Trophoblast cell (in vitro differentiated cells and primary cell): Measurements from ENCODE around the gene SLC7A6OS.

Source experiments
- DNase-seq, 2 donors: peaks; one replicate each; pipeline ENCODE4 v3.0.0-alpha.2; 2016
- H2AFZ ChIP-seq: 2 replicates; pipeline ENCODE4 v1.6.1; 2013; ENCODE audit warnings: low read length, moderate library complexity, mild to moderate bottlenecking; ENCODE audit not compliant: insufficient read depth, poor library complexity
- H2AK5ac ChIP-seq: 2 replicates; pipeline ENCODE4 v1.6.1; 2013; ENCODE audit warnings: mild to moderate bottlenecking, low read length
- H2BK120ac ChIP-seq: 2 replicates; pipeline ENCODE4 v1.6.1; 2013; ENCODE audit warnings: low read length, mild to moderate bottlenecking, moderate library complexity; ENCODE audit not compliant: insufficient read depth, poor library complexity
- H2BK12ac ChIP-seq: 2 replicates; pipeline ENCODE4 v1.6.1; 2013; ENCODE audit warnings: mild to moderate bottlenecking, low read length, moderate library complexity
- H2BK5ac ChIP-seq: 2 replicates; pipeline ENCODE4 v1.6.1; 2013; ENCODE audit warnings: low read length, low read depth, moderate library complexity, mild to moderate bottlenecking; ENCODE audit not compliant: poor library complexity
- H3K14ac ChIP-seq: 2 replicates; pipeline ENCODE4 v1.6.1; 2013; ENCODE audit warnings: mild to moderate bottlenecking, low read length
- H3K18ac ChIP-seq: 2 replicates; pipeline ENCODE4 v1.6.1; 2013; ENCODE audit warnings: mild to moderate bottlenecking, low read length
- H3K23ac ChIP-seq: 2 replicates; pipeline ENCODE4 v1.6.1; 2013; ENCODE audit warnings: low read length
- H3K27ac ChIP-seq: 2 replicates; pipeline ENCODE4 v1.5.1; 2013; ENCODE audit warnings: low read depth, mild to moderate bottlenecking, inconsistent platforms, low read length, moderate library complexity
- H3K27me3 ChIP-seq: 2 replicates; pipeline ENCODE4 v1.6.1; 2013; ENCODE audit warnings: inconsistent platforms, mild to moderate bottlenecking, low read length, moderate library complexity; ENCODE audit not compliant: insufficient read depth
- H3K36me3 ChIP-seq, 2 experiments: 1 replicate in 1 of 2; 2 replicates in 1 of 2; pipeline ENCODE4 v1.6.1; 2013; ENCODE audit warnings: low read length in 2 of 2, mild to moderate bottlenecking in 2 of 2, moderate library complexity in 1 of 2; ENCODE audit not compliant: insufficient read depth in 2 of 2, control insufficient read depth in 1 of 2
- H3K4ac ChIP-seq: 2 replicates; pipeline ENCODE4 v1.6.1; 2013; ENCODE audit warnings: low read depth, mild to moderate bottlenecking, low read length, moderate library complexity
- H3K4me1 ChIP-seq, 2 experiments: 1 replicate in 1 of 2; 2 replicates in 1 of 2; pipeline ENCODE4 v1.6.1; 2013; ENCODE audit warnings: low read length in 2 of 2, mild to moderate bottlenecking in 2 of 2, moderate library complexity in 1 of 2; ENCODE audit not compliant: insufficient read depth in 2 of 2, control insufficient read depth in 1 of 2
- H3K4me2 ChIP-seq: 2 replicates; pipeline ENCODE4 v1.6.1; 2013; ENCODE audit warnings: inconsistent platforms, mild to moderate bottlenecking, low read length, moderate library complexity
- H3K4me3 ChIP-seq: 2 replicates; pipeline ENCODE4 v1.5.1; 2013; ENCODE audit warnings: mild to moderate bottlenecking, low read depth, low read length, inconsistent platforms
- H3K79me1 ChIP-seq: one replicate; pipeline ENCODE4 v1.6.1; 2013; ENCODE audit warnings: low read length
- H3K79me2 ChIP-seq: 2 replicates; pipeline ENCODE4 v1.6.1; 2013; ENCODE audit warnings: low read length, mild to moderate bottlenecking; ENCODE audit not compliant: control insufficient read depth, insufficient read depth, poor library complexity
- H3K9ac ChIP-seq: 2 replicates; pipeline ENCODE4 v1.6.1; 2013; ENCODE audit warnings: mild to moderate bottlenecking, low read length
- H3K9me3 ChIP-seq: 2 replicates; pipeline ENCODE4 v1.6.1; 2013; ENCODE audit warnings: low read depth, mild to moderate bottlenecking, control low read depth, inconsistent platforms, low read length; ENCODE audit not compliant: insufficient read depth
- H4K12ac ChIP-seq: 2 replicates; pipeline ENCODE4 v1.6.1; 2013; ENCODE audit warnings: low read depth, mild to moderate bottlenecking, low read length, moderate library complexity
- H4K8ac ChIP-seq: 2 replicates; pipeline ENCODE4 v1.6.1; 2013; ENCODE audit warnings: low read depth, mild to moderate bottlenecking, low read length, moderate library complexity
- H4K91ac ChIP-seq: one replicate; pipeline ENCODE4 v1.6.1; 2013; ENCODE audit warnings: low read depth, mild to moderate bottlenecking, low read length, moderate library complexity
- WGBS: extraction: QIAGEN DNeasy Blood & Tissue Kit; methylation state at CpG from one replicate; pipeline ENCODE4 v1.1.7; 2013; ENCODE audit warnings: missing lambda C conversion rate; ENCODE audit not compliant: insufficient read length, insufficient coverage; ENCODE audit errors: extremely low coverage; 5-methylcytosine and 5-hydroxymethylcytosine counted together

SLC7A6OS gene

DNA sequence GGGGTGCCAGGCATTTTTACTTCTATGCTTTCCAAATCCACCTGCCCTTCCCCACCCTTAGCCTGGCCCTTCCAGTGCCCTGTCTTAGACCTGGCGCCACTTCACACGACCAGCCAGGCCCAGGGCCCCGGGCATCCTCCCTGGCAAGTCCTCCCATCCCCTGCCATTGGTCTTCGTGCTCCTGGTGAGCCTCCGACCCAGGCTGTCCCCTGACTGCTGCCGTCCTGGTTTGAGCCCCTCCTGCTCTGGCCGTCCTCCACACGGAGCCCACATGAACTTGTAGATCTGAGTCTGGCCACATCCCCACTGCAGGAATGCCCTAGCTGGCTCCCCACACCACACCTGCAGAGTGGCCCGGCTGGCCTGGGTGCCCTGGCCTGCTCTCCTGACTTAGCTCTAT, 44.1 kb upstream of the SLC7A6OS start:
- Histone ChIP-seq H3K36me3 (peaks cover 58 to 63% of the 10 kb centered on the region in 2 experiments), H2BK120ac (no peak overlapping the region), H3K23ac (no peak overlapping the region), H4K8ac (no peak overlapping the region), H2AK5ac (no peak overlapping the region), H2BK12ac (no peak overlapping the region), H3K4me1 (peaks cover 13 to 21% of the 10 kb centered on the region in 2 experiments), H4K12ac (no peak overlapping the region), H2BK5ac (no peak overlapping the region), H3K4ac (no peak overlapping the region), H4K91ac (no peak overlapping the region), H3K27ac (no peak overlapping the region), H3K14ac (no peak overlapping the region), H3K4me3 (no peak overlapping the region), H3K27me3 (no peaks in the 10 kb centered on the region), H2AFZ (no peak overlapping the region), H3K9ac (no peak overlapping the region), H3K9me3 (peaks cover 3% of the 10 kb centered on the region), H3K79me2 (no peaks in the 10 kb centered on the region), H3K18ac (no peak overlapping the region), H3K4me2 (no peak overlapping the region), H3K79me1 (peaks cover 5% of the 10 kb centered on the region)
- no CpG with 5 or more reads among the region's 9 CpGs for WGBS
- DNase-seq: no peak

DNA sequence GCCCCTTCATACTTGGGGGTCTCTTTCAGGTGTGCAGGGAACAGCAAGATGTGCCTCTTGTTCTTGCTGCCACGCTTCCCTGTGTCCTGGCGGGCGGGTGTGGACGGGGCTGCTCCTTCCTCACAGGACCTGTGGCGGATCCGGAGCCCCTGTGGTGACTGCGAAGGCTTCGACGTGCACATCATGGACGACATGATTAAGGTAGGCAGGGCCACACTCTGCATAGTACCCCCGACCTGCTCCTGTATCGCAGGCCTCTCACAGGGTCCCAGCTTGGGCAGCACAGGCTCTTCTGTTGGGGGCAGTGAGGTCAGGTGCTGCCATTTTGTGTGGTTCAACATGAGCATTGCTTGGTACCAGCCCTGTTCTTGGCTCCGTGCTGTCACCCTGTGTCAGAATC, 42.6 kb upstream of the SLC7A6OS start:
- H3K79me1 ChIP-seq: peaks cover 8% of the 10 kb centered on the region
- H3K14ac ChIP-seq: no peak overlapping the region
- no peak overlapping the region for H4K91ac ChIP-seq
- no peaks in the 10 kb centered on the region for H3K27me3 ChIP-seq
- no peak overlapping the region for H3K23ac ChIP-seq
- no peak overlapping the region for H2AK5ac ChIP-seq
- peaks cover 5% of the 10 kb centered on the region for H3K9me3 ChIP-seq
- no peak for DNase-seq
- H2BK5ac ChIP-seq: no peak overlapping the region
- H4K12ac ChIP-seq: no peak overlapping the region
- no peak overlapping the region for H2AFZ ChIP-seq
- no peak overlapping the region for H3K18ac ChIP-seq
- H3K9ac ChIP-seq: no peak overlapping the region
- no peak overlapping the region for H3K4ac ChIP-seq
- no peak overlapping the region for H4K8ac ChIP-seq
- H3K4me2 ChIP-seq: no peak overlapping the region
- H3K27ac ChIP-seq: no peak overlapping the region
- H3K4me3 ChIP-seq: no peak overlapping the region
- WGBS: no CpG with 5 or more reads among the region's 13 CpGs
- peaks cover 57 to 65% of the 10 kb centered on the region in 2 experiments for H3K36me3 ChIP-seq
- H2BK12ac ChIP-seq: no peak overlapping the region
- H3K79me2 ChIP-seq: no peaks in the 10 kb centered on the region
- peaks cover 15 to 27% of the 10 kb centered on the region in 2 experiments for H3K4me1 ChIP-seq
- H2BK120ac ChIP-seq: no peak overlapping the region

DNA sequence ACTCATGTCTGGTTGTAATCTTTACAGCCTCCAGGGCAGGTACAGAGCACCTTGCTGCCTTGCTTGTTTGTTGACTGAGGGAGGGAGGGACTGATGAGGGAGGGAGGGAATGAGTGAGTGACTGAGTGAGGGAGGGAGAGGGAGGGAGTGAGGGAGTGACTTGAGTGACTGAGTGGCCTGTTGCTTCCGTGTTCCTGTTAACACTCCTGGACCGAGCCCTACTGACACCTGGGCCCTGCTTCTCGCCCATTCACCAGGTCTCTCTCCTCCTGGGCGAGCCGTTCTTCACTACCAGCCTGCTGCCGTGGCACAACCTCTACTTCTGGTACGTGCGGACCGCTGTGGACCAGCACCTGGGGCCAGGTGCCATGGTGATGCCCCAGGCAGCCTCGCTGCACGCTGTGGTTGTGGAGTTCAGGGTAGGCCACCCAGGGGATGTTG, 41.3 kb upstream of the SLC7A6OS start:
- H3K27me3 ChIP-seq: no peaks in the 10 kb centered on the region
- H2BK120ac ChIP-seq: no peak overlapping the region
- peak overlapping the region; percentile 4 for H2BK12ac ChIP-seq
- peak overlapping the region; percentile 20 for H4K8ac ChIP-seq
- peak overlapping the region; percentile 4 for H4K91ac ChIP-seq
- no peak overlapping the region for H3K4me2 ChIP-seq
- peaks cover 17 to 31% of the 10 kb centered on the region in 2 experiments for H3K4me1 ChIP-seq
- H3K9ac ChIP-seq: no peak overlapping the region
- peaks cover 2% of the 10 kb centered on the region for H3K79me2 ChIP-seq
- no peak overlapping the region for H2AK5ac ChIP-seq
- no peak overlapping the region for H3K4me3 ChIP-seq
- H2AFZ ChIP-seq: no peak overlapping the region
- no peak overlapping the region for H3K14ac ChIP-seq
- H4K12ac ChIP-seq: peak overlapping the region; percentile 2
- H3K27ac ChIP-seq: no peak overlapping the region
- peaks cover 8% of the 10 kb centered on the region for H3K79me1 ChIP-seq
- no peak overlapping the region for H3K23ac ChIP-seq
- no peak overlapping the region for H2BK5ac ChIP-seq
- no peak for DNase-seq
- H3K18ac ChIP-seq: peak overlapping the region; percentile 5
- peaks cover 5% of the 10 kb centered on the region for H3K9me3 ChIP-seq
- no CpG with 5 or more reads among the region's 11 CpGs for WGBS
- H3K4ac ChIP-seq: no peak overlapping the region
- H3K36me3 ChIP-seq: peaks cover 51 to 59% of the 10 kb centered on the region in 2 experiments

GRCh38 chr16:68351463-68351862, 40.7 kb upstream of the SLC7A6OS start:
- peaks cover 8% of the 10 kb centered on the region for H3K79me1 ChIP-seq
- H3K14ac ChIP-seq: peak overlapping the region; percentile 49
- peaks cover 5% of the 10 kb centered on the region for H3K9me3 ChIP-seq
- H3K18ac ChIP-seq: peak overlapping the region; percentile 7
- no peak overlapping the region for H3K4me2 ChIP-seq
- H2BK5ac ChIP-seq: no peak overlapping the region
- no peak overlapping the region for H3K9ac ChIP-seq
- H3K23ac ChIP-seq: no peak overlapping the region
- no CpG with 5 or more reads among the region's 11 CpGs for WGBS
- H3K4me1 ChIP-seq: peaks cover 13 to 32% of the 10 kb centered on the region in 2 experiments
- no peak overlapping the region for H4K8ac ChIP-seq
- no peak overlapping the region for H2AFZ ChIP-seq
- H3K27me3 ChIP-seq: no peaks in the 10 kb centered on the region
- DNase-seq: no peak
- peak overlapping the region; percentile 44 for H2AK5ac ChIP-seq
- no peak overlapping the region for H3K27ac ChIP-seq
- H3K4ac ChIP-seq: no peak overlapping the region
- no peak overlapping the region for H4K12ac ChIP-seq
- no peak overlapping the region for H3K4me3 ChIP-seq
- peak overlapping the region; percentile 23 for H4K91ac ChIP-seq
- H3K79me2 ChIP-seq: peaks cover 2% of the 10 kb centered on the region
- H2BK12ac ChIP-seq: peak overlapping the region; percentile 30
- no peak overlapping the region for H2BK120ac ChIP-seq
- H3K36me3 ChIP-seq: peaks cover 50 to 59% of the 10 kb centered on the region in 2 experiments
